GM19467 (cell line): ENCODE data around the gene LGALS3BP.

Experiments used
- ATAC-seq: cut with Tn5 transposase; IDR thresholded peaks from one replicate; pipeline ENCODE4 v1.9.1; 2021; ENCODE audit warnings: mild to moderate bottlenecking, moderate library complexity; ENCODE audit not compliant: unreplicated experiment

Gene LGALS3BP

DNA sequence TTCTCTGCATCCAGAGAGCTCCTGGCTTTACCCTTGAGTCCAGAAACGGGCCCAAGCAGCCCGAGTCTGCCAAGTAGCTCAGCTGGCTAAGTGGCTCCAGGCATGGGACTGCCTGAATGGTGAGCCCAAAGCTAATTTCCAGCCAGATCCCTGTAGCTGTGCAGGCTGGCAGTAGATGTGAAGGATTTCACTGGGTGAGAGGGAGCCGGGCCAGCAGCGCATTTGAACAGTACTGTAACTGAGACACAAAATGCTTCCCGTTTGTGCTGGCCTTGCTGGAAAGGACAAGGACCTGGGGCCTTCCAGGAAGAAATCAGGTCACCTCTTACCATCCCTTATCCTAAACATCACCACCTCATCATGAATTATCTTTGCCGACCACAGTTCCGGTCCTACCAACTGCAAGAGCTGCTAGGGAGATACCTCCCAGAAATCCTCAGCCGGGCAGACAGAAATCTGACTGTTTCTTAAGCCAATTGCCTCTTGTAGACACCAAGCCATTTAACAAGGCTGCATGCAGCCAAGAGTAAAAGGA is 58.2 kb downstream of the LGALS3BP start:
- ATAC-seq, result no peak
